Breast epithelium (tissue), 3 donors: ENCODE measurements around the gene SPATC1L.

Source experiments
- POLR2A ChIP-seq: fragments of 450-650 bp; IDR thresholded peaks from one replicate; pipeline ENCODE4 v1.6.1; 2016; ENCODE audit warnings: antibody characterized with exemption, mild to moderate bottlenecking, moderate library complexity
- POLR2AphosphoS5 ChIP-seq, 3 donors: sonication (generic); formaldehyde crosslinking; IDR thresholded peaks; one replicate each; pipeline ENCODE4 v1.6.1; 2017; ENCODE audit warnings: antibody characterized with exemption in 3 of 3
- TF ChIP-seq, protein P1 (sequence below), 3 donors: fragments of 450-650 bp; IDR thresholded peaks; one replicate each; pipeline ENCODE4 v1.5.1; 2016 to 2017; ENCODE audit warnings: antibody characterized with exemption in 3 of 3, mild to moderate bottlenecking in 3 of 3, moderate library complexity in 3 of 3

DNA sequence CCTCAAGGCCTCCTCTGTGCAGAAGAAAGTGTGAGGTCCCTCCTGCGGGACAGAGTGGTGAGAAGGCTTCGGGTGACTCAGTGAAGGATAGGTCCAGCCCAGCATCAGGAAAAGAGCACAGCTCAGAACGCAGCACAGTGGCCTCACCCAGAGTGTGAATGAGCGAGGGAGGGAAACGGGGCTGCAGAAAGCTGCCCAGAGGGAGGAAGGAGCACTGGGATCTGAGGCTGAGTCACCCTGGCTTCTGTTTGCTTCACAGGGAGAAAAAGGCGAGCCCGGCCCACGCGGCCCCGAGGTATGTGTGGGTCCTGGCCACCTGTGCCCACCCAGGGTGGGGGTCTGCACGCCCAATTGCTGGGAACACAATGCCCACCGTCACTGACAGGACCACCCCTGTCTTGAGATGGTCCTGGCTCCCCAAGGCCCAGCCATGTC lies 62.0 kb downstream of the SPATC1L start:
- TF ChIP-seq, protein P1, sequence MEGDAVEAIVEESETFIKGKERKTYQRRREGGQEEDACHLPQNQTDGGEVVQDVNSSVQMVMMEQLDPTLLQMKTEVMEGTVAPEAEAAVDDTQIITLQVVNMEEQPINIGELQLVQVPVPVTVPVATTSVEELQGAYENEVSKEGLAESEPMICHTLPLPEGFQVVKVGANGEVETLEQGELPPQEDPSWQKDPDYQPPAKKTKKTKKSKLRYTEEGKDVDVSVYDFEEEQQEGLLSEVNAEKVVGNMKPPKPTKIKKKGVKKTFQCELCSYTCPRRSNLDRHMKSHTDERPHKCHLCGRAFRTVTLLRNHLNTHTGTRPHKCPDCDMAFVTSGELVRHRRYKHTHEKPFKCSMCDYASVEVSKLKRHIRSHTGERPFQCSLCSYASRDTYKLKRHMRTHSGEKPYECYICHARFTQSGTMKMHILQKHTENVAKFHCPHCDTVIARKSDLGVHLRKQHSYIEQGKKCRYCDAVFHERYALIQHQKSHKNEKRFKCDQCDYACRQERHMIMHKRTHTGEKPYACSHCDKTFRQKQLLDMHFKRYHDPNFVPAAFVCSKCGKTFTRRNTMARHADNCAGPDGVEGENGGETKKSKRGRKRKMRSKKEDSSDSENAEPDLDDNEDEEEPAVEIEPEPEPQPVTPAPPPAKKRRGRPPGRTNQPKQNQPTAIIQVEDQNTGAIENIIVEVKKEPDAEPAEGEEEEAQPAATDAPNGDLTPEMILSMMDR (IDR thresholded peaks at IDR 0.05): no peak
- TF ChIP-seq POLR2AphosphoS5 (IDR thresholded peaks at IDR 0.05) (no peak), POLR2A (no peak)
